Psoas muscle (tissue), 8 donors: ENCODE measurements around the gene POLE. TPM values are rescaled to one million over a fixed set of nuclear protein-coding genes. Genes with fewer than 3 reads are reported as not detected.

Source experiments
- ATAC-seq, 4 donors: fragments of 200-7000 bp; cut with Tn5 transposase; one replicate each; pipeline ENCODE4 v1.9.1; 2020; ENCODE audit warnings: moderate library complexity in 3 of 4, mild to moderate bottlenecking in 2 of 4
- DNase-seq, 2 donors: peaks; one replicate each; pipeline ENCODE4 v3.0.0-alpha.2; 2020
- H3K27ac ChIP-seq: fragments of 200-600 bp; one replicate; pipeline ENCODE4 v1.8.0; 2022
- H3K27me3 ChIP-seq, 3 donors: fragments of 200-600 bp in 1 of 3; one replicate each; pipeline versions ENCODE4 v1.6.1 to v1.8.0; 2013 to 2022; ENCODE audit warnings: low read length in 2 of 3, mild to moderate bottlenecking in 2 of 3, moderate library complexity in 1 of 3; ENCODE audit not compliant: insufficient read depth in 3 of 3
- H3K36me3 ChIP-seq, 2 donors: fragments of 200-600 bp in 1 of 2; one replicate each; pipeline versions ENCODE4 v1.6.1 to v1.8.0; 2013 to 2022; ENCODE audit warnings: low read depth in 1 of 2, mild to moderate bottlenecking in 1 of 2, moderate library complexity in 1 of 2; ENCODE audit not compliant: insufficient read depth in 1 of 2
- H3K4me1 ChIP-seq: fragments of 200-600 bp; one replicate; pipeline ENCODE4 v1.8.0; 2022
- H3K4me3 ChIP-seq: fragments of 200-600 bp; one replicate; pipeline ENCODE4 v1.8.0; 2022; ENCODE audit warnings: mild to moderate bottlenecking
- H3K9me3 ChIP-seq: fragments of 200-600 bp; one replicate; pipeline ENCODE4 v1.8.0; 2022
- WGBS, 3 donors: extraction: QIAGEN DNeasy Blood & Tissue Kit; methylation state at CpG; one replicate each; pipeline versions ENCODE4 v1.1.6 to v1.1.7; 2013; 5-methylcytosine and 5-hydroxymethylcytosine counted together
- intact Hi-C, 2 donors: fragments of 100-400 bp; cut with DNase I; formaldehyde crosslinking; loops; one replicate each; pipeline versions ENCODE4 v1.11.0 to v1.14.2; 2022
- polyA plus RNA-seq, 3 donors: library from polyadenylated mRNA; stranded (reverse); fragments of 200-250 nt; gene quantifications; one replicate each; pipeline ENCODE4 v1.2.3, GENCODE V29; 2013
- total RNA-seq, 4 donors: library from RNA; stranded (reverse); fragmentation: NEBNext Ultra II Directional in 2 of 4; extraction: Animal tissue kit (Norgen Biotek cat#: 25700) in 2 of 4; gene quantifications; one replicate each; pipeline versions ENCODE4 v1.2.1 to v1.2.4, GENCODE V29; 2021 to 2023
- TF ChIP-seq, protein P1 (sequence below): fragments of 200-600 bp; IDR thresholded peaks from one replicate; pipeline ENCODE4 v1.8.0; 2022; ENCODE audit warnings: antibody characterized with exemption
- donor health status: healthy with polysubstance abuse.
- donor health status: DM: no; HTN: no; CAD: no; lungs with moderate emphysema.
- donor health status: Bipolar disorder and iron deficiency.
- donor health status: healthy.
- donor health status: DM: yes; HTN: yes; CAD: no.
- donor health status: DM: no; HTN: no; CAD: no.
- donor health status: DM: no; HTN: no; CAD: no.
- donor health status: DM: yes; HTN: yes; CAD: no.

Gene POLE
- total and polyA plus RNA-seq, 7 donors, result 4.2 to 15.1 (median 6.7) TPM

DNA sequence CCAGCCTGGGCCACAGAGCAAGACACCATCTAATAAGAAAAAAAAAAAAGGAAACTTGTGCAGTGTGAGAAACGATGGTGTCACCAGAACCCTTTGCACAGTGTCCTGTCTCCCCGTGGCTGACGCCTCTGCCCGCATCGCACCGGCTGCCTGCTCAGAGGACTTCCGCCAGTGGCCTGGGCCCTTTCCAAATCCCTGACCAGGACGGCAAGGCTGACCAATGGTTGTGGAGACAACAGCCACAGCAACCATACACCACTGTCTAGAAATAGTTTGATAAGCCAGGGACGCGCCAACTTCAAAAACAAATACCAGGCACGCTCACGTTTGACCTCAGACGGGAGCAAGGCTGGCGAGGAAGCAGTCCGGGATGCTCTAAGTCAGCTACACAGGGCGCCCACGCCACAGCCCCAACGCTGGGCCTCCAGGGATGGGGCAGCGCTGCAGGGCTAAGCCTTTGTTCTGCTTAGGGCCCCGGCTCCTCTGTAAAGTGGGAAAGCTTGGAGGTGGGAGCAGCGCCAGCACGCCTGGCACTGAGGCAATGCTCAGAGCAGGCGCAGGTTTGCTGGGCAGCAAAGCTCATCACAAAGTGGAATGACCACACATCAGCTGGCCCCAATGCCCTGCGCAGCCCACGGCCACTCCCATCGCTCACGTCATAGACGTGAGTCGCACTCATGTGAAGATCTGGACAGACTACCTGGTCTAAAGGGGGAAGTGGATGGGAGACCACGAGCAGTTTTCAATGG, 36.0 kb upstream of the POLE start:
- Histone ChIP-seq H3K9me3 (no peaks in the 10 kb centered on the region), H3K4me3 (no peak overlapping the region), H3K4me1 (no peaks in the 10 kb centered on the region), H3K36me3 (peaks cover 11 to 95% of the 10 kb centered on the region in 2 donors), H3K27me3 (no peaks in the 10 kb centered on the region), H3K27ac (no peak overlapping the region)
- DNase-seq, result peak in 1 of 2 donors; percentile 51
- WGBS, 3 donors, result 76 to 84% (median 80%) methylated on average over 30 of the region's 30 CpGs
- peak; percentile 24 to 41 (median 39) for ATAC-seq
- TF ChIP-seq, protein P1, sequence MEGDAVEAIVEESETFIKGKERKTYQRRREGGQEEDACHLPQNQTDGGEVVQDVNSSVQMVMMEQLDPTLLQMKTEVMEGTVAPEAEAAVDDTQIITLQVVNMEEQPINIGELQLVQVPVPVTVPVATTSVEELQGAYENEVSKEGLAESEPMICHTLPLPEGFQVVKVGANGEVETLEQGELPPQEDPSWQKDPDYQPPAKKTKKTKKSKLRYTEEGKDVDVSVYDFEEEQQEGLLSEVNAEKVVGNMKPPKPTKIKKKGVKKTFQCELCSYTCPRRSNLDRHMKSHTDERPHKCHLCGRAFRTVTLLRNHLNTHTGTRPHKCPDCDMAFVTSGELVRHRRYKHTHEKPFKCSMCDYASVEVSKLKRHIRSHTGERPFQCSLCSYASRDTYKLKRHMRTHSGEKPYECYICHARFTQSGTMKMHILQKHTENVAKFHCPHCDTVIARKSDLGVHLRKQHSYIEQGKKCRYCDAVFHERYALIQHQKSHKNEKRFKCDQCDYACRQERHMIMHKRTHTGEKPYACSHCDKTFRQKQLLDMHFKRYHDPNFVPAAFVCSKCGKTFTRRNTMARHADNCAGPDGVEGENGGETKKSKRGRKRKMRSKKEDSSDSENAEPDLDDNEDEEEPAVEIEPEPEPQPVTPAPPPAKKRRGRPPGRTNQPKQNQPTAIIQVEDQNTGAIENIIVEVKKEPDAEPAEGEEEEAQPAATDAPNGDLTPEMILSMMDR, result no peak
- intact Hi-C loops, result no loop called here

DNA sequence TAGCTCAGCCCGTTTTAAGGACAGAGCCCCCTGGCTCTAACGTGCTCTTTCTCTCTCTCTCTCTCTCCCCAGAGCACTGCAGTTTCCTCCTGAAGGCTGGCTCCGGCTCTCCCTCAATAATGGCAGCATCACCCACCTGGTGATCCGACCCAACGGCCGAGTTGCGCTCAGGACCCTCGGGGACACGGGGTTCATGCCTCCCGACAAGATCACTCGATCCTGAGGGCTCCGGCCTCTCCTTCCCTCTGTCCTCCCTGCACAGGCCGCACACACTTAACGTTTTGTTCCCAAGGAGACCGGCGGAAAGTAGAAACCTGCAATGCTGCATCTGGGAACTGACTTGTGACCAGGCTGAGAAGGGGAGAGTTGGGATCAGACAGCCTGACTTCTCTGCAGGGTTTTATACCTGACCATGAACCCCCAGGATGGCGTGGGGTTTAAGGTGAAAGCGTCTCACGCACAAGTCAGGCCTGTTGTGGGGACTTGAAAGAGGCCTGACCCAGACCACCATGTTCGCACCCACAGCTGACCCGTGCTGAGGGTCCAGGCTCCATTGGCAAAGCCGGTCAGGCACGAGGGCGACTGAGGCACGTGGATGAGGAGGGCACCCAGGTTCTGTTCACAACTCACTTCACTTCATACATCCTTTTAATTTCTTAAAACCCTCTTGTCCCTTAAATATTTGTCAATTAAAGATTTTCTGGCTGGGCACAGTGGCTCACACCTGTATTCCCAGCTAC, 33.6 kb upstream of the POLE start:
- Histone ChIP-seq H3K9me3 (no peaks in the 10 kb centered on the region), H3K4me1 (no peaks in the 10 kb centered on the region), H3K27ac (no peak overlapping the region), H3K4me3 (no peak overlapping the region), H3K36me3 (peaks cover 11 to 93% of the 10 kb centered on the region in 2 donors), H3K27me3 (no peaks in the 10 kb centered on the region)
- TF ChIP-seq, protein P1, result no peak
- ATAC-seq (no peak), DNase-seq (no peak)
- intact Hi-C loops, result no loop called here
- 91% methylated on average over 25 of the region's 25 CpGs for WGBS, 3 donors

DNA sequence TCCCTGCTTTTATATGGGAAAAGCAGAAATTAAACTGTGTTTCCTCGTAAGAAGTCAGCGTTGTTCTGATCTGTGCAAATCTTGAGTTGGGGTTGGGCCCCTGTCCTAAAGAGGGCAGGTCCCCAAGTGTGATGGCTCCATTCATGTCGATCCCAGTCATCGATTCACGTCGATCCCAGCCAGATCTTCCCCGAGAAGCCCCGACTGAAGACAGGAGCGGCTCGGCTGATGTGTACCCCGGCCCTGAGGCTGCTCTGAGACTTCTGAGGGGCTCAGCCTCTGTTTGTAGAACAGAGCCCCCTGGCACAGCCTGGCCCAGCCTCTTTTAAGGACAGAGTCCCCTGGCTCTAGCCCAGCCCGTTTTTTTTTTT, 32.8 kb upstream of the POLE start:
- DNase-seq, result no peak
- intact Hi-C loops, result no loop called here
- H3K27ac ChIP-seq, result no peak overlapping the region
- H3K9me3 ChIP-seq, result no peaks in the 10 kb centered on the region
- no peak for ATAC-seq
- peaks cover 11 to 93% of the 10 kb centered on the region in 2 donors for H3K36me3 ChIP-seq
- TF ChIP-seq, protein P1, result no peak
- no peak overlapping the region for H3K4me3 ChIP-seq
- 87 to 91% (median 88%) methylated on average over 12 of the region's 12 CpGs for WGBS, 3 donors
- no peaks in the 10 kb centered on the region for H3K27me3 ChIP-seq
- H3K4me1 ChIP-seq, result no peaks in the 10 kb centered on the region

DNA sequence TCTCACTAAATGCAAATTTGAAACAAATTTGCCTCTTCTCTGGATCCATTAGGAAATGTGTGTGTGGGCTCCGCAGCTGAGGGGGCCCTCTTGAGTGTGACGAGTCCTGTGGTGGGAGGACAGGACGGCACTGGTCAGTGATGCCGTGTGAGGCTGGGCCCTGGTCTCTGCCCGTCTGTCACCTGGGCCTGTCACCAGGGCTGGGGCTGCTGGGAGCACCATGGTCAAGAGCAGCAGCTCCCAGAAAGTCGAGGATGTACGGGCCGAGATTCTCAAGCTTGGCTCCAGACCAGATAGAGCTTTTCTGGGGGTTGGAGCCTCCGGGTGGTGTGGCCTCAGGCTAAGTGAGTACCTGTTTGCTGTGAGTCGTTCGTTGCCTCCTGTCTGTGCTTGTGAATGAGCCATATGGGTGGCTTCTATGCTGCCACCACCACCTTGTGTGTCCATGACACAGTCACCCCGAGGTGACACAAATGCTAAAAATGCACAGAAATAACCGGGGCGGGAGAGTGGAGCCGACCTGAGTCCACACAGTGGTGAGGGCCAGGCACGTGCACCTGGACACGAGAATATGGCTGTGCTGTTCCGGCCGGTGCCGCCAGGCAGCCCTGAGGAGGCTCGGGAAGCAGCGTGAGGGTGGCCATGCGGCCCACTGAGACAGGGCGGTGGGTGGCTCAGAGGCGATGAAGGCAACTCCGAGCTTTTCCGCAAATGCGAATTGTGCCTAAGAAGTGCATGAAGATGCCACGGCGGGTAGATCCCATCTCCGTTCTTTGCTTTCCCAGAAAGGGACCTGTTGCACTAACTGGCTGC, 32.2 kb upstream of the POLE start:
- DNase-seq (peak in 1 of 2 donors; percentile 39), ATAC-seq (no peak)
- H3K4me3 ChIP-seq, result no peak overlapping the region
- WGBS, 3 donors, result 90 to 94% (median 90%) methylated on average over 31 of the region's 31 CpGs
- TF ChIP-seq, protein P1, result no peak
- no peaks in the 10 kb centered on the region for H3K27me3 ChIP-seq
- intact Hi-C loops, result no loop called here
- no peak overlapping the region for H3K27ac ChIP-seq
- H3K9me3 ChIP-seq, result no peaks in the 10 kb centered on the region
- H3K36me3 ChIP-seq, result peaks cover 15 to 93% of the 10 kb centered on the region in 2 donors
- H3K4me1 ChIP-seq, result no peaks in the 10 kb centered on the region
